A204.1 (cell line): ENCODE measurements around the gene LAMA2.
A peak's percentile ranks its signal among the peaks of the same experiment; 100 is the strongest.

Experiments
- FAIRE-seq: peaks from 2 replicates; lab custom pipeline; 2012; peaks lifted over from hg19 to GRCh38; lab: Jason Lieb, UNC

Gene LAMA2

DNA sequence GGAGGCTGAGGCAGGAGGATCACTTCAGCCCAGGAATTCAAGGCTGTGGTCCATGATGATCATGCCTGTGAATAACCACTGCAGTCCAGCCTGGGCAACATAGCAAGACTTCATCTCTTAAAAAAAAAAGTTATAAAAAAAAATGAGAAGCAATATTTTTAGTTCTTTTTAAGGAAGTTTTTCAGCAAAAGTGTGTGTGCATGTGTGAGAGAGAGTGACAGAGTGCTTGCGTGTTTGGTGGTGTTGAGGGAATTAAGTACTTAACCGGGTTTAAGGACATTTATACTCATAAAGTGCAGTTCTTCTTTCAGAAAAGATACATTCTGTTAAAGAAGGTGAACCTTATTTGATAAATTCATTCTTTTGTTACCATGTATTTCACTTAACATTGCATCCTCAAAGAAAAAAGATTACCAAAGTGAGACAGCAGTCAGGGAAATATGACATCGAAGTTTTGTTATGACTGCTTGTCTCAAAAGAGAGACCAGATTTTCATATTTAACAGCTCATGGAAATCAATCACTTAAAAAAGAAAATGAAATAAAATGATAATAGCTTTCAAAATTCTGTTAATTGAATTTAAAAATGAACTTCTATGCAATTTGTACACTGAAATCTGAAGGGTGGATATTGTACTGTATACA lies 572.3 kb downstream of the LAMA2 start:
- FAIRE-seq: no peak

DNA sequence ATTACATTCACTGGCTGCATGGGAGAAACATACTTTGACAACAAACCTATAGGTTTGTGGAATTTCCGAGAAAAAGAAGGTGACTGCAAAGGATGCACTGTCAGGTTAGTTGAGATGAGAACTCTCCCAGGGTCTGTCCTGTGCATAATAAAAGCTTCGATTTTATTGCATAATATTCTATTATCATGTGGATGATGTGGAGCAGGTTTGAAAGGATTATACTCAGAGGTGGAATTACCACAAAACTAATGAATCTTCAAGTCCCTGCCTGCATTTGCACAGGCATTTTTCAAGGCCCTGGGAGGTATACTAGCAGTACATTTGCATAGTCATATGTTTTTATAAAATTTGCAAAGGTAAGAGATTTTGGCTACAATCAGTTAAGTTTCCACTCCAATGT lies 577.3 kb downstream of the LAMA2 start:
- FAIRE-seq: no peak

DNA sequence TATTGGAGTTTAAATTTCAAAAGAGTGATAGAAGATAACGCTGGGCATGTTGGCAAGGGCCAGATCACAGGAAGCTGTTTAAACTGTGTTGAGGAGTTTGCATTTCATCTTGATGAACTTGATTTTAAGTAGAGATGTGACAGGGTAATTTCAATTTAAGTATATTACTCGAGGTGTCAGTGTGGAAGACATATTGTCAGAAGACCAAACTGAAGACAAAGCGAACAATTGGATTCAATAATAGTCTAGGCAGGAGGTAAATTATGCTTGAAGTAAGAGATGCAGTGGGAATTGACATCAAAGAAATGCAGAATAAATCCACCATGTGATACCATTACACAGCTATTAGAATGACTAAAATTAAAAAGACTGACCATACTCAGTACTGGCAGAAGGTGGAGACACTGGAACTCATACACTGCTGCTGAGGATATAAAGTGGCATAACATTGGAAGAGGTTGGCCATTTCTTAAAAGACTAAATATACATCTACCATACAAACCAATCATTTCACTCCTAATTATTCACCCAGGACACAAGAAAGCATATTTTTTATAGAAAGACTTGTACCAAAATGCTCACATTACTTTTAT lies 586.2 kb downstream of the LAMA2 start:
- peak; percentile 82 for FAIRE-seq

DNA sequence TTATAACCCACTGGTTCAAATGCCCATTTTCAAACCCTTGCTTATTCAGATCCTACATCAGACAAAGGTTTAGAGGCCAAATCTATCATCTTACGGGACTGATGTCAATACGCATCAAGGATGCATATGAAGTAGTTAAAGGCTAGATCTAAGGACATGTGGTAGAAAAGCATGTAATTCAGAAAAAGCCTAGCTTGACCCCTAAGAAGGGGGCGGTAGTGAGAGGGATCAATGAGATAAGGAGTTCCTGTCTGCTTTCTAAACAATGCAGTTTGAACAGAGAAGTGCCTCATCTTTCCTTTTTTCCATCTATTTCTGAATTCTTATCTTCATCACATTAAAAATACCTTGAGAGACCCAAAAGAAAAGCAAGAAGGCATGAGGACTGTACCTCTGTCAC lies 589.3 kb downstream of the LAMA2 start:
- no peak for FAIRE-seq

DNA sequence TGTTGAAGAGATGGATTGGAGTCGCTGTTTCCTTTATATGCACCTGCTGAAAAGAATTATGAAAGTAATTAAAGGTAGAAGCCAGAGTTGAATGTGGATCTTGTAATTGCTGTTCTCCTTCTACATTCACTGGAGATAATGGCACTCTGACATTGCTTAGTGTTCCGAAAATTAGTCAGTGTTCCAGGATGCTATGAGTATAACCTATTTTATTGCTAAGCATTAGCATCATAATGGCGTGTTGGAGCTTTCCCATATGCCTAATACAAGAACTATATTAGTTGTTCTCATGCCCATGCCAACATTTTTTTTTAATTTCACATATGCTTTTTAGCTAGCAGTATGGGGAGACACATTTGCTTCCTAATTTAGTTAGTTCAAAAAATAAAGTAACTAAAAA lies 590.6 kb downstream of the LAMA2 start:
- FAIRE-seq: no peak

DNA sequence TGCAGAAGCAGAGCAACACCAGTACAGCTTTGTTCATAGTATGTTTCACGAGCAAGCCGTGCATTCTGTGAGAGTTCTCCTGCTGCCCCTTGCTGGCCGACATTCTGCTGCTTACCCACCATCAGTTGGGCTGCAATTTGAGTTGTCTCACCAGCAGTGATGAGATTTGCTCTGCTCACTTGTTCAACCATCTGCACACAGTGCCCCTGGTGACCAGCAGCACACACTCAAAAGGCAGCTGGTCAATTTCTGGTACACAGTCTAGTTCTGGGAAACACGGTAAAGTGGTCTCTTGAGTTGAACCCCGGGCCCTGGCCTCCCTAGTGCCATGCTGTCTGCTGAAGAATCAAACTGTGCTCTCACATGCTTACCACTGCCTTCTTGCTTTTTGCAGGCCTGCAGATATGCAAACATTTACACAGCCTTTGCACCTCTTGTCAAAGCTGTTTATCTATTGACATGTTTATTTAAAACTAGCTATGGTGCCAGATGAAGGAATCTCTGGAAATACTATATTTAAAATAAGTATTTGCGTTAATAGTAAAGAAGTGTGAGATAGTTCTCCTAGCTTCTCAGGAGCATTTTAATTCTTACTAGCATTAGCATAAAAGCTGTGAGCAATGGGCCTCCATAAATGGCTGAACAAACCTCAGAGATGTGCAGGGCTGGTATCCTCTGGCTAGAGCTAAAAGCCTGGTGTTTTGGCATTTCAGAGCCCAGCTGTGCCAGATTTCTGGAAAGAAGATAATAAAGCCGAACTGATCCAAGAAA lies 592.7 kb downstream of the LAMA2 start:
- FAIRE-seq: no peak

DNA sequence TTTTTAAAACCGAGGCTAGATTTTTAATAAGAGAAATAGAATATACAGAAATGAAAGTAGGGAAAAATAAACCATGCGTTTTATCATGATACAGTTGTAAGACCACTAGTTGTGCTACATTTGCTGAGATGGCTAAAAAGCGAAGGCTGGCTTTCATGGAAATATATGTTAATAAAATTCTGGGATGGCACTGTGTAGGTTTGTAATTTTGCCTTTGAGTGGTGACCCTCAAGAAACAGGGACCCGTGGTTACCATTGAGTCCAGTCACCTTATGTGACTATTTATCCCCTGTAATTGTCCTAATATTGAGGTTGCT lies 593.3 kb downstream of the LAMA2 start:
- peak; percentile 14 for FAIRE-seq

DNA sequence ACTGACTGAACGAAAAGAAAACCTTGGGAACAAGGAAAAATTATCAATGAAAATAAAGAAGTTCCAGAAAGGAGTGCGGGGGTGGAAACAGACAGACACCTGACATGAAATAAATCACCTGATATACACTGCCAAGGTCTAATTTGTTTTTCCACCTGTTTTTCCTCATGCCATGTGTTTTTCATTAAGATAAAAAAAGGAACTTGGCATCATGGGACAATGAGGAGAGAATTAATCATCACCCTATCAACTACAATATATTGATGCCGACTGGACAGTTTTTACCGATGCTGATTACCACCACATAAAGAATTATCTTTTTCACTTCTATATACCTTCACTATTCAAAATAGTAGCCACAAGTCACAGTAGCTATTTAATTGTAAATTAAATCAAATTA lies 593.9 kb downstream of the LAMA2 start:
- peak; percentile 89 for FAIRE-seq

DNA sequence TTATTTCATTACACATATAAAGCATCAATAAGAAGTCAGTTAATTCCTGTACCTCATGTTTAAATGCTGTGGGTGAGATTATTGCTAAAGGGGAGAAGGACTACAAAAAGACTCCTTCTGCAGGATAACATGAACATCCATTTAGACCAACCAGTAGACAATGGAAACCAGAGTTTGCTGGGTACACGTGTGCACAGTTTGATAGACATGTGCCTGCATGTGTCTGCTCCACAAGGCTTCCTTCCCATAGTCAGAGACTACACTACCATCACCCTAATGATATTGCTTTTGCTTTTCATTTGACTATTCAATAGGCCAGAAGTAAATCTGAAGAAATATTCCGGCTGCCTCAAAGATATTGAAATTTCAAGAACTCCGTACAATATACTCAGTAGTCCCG lies 595.4 kb downstream of the LAMA2 start:
- no peak for FAIRE-seq

DNA sequence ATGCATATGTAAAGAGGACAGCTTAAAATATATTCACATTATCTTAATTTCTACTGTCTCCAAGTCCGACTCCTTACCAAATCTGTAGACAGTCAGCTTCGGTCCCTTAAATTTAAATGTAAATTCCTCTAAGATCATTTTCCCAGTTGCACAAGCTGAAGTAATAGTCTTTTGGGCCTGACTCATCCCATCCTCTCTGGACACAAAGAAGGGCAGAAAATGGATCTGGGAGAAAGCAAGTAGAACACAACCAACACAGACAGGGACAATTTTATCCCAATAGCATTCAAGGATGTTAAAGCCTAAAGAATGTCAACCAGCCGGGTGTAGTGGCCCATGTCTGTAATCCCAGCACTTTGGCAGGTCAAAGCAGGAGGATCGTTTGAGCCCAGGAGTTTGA lies 598.8 kb downstream of the LAMA2 start:
- peak; percentile 68 for FAIRE-seq

DNA sequence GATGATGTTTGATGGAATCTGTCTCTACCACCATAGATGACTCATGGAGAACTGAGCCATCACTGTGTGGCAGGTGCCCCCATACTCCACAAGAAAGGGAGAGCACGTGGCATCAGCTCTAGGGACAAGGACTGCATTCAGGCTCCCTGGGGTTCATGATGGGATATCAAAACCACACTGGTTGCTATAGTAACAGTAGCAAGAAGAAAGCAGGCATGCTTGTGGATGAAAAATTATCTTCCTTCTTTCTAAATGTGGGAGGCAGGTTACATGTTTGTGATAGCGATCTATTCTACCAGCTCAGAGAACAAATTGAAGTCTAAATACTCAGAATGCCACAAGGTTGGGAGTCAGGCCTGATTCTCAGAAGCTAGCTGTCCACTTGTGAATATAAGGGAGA lies 602.8 kb downstream of the LAMA2 start:
- no peak for FAIRE-seq

DNA sequence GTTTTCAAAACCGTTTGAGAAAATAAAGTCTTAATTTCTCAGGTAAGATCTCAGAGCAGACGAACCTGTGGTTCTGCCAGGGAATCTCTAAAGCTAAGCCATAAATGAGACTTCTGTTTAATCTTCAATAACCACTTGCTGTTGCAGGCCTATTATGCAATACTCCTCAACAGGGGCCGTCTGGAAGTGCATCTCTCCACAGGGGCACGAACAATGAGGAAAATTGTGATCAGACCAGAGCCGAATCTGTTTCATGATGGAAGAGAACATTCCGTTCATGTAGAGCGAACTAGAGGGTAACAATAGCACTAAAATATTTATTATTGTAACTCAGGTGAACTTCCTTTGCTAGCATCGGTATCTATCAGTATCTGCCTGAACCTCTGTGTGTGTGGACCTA lies 603.4 kb downstream of the LAMA2 start:
- FAIRE-seq: peak; percentile 98

DNA sequence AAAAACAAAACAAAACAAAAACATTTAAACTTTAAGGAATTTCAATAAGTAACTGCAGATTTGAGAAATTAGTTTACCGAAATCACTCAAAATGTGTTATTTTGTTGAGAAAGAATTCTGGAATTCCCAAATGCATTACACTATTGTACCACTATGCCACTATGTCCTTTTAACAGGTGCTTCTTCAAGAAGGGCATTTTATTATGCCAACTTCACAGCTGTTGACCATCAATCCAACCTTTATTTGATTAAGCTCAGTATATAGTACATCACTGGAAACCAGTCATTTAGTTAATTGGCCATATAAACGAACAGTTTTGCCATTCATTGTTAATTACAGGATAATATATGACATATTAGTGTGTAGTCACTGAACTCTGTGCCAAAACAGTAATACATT lies 605.4 kb downstream of the LAMA2 start:
- peak; percentile 3 for FAIRE-seq

DNA sequence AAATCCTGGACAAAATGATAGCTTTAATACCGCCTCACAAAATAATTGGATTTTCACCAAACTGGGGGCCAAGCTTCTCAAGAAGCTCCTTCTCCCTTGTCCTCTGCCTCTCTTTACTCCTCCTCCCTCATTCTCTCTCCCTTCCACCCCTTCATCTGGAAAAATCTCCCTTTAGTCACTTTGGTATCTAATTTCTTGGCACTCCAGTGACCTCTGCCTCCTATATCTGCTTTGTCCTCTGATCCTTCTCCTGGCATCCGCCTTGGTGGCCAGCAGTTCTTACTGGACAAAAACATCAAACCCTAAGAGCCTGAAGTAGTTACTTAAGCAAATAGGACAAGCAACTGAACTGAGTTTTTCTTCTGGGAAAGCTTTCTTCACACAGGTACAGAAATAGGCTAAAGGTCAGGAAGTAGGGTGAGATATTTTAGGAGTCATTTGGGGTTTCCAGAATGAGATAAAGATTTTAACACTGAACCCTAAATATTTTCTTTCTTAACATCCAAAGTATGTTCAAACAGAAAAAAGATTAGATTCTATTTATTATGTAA lies 606.4 kb downstream of the LAMA2 start:
- FAIRE-seq: no peak

DNA sequence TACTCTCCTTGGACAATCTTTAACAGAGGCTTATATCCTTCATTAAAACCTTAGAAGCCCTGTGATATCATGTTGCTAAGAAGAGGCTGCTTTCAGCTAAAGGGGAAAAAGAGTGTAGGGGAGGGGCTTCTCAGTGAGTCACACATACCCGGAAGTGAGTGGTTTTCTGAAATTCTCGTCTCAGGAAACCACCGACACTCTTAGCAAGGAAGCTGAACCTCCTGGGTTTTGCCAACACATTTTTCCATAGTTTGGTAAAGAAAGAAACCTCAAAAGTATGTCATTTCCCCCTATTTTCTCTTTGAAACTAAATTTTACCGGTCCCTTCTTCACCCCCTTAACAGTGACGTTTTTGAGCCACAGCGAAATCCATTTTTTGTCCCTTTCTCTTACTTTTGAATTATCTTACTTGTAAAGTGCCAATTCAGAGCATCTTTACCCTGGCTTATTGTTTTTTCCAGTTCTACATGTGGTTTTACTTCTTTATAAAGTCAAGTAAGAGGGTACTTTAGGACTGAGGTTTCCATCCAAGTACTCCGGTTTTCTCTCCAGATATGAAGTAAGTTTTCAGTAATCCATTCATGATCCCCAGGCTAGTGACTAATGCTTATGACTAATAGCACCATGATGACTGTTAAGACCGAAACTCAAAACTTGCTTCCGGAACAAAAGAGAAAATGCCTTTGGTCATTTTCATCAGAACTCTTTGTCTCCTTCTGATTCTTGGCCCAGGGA lies 607.8 kb downstream of the LAMA2 start:
- FAIRE-seq: peak; percentile 98

DNA sequence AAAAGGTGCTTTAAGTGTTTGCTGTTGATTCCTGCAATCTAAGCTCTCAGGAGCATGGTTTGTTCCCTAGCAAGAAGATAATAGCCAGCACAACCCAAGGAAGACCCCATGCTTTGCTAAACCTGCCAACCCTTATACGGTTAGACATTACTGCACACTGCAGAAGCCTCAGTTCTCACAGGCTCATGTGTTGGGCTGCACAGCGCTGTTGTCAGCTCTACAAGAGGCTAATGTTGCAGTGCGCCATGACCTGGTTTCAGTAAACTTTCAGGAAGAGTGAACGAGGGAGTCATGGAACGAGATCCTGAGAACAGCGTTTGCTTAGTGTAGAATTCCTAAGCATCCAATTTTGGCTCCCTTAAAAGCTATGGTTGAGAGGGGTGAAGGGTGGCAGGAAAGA lies 608.5 kb downstream of the LAMA2 start:
- no peak for FAIRE-seq

DNA sequence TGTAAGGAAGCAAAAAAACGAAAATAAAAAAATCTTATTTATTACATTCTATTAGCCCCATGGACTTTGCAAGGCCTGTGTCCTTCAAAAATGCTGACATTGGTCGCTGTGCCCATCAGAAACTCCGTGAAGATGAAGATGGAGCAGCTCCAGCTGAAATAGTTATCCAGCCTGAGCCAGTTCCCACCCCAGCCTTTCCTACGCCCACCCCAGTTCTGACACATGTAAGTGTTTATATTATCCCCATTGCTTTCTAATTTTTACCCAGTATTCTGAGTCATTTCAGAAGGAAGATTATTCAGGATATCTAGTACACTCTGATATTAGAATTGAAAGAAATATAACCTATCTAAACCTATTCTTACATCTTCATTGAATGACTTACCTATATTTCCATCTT lies 609.3 kb downstream of the LAMA2 start:
- peak; percentile 9 for FAIRE-seq

DNA sequence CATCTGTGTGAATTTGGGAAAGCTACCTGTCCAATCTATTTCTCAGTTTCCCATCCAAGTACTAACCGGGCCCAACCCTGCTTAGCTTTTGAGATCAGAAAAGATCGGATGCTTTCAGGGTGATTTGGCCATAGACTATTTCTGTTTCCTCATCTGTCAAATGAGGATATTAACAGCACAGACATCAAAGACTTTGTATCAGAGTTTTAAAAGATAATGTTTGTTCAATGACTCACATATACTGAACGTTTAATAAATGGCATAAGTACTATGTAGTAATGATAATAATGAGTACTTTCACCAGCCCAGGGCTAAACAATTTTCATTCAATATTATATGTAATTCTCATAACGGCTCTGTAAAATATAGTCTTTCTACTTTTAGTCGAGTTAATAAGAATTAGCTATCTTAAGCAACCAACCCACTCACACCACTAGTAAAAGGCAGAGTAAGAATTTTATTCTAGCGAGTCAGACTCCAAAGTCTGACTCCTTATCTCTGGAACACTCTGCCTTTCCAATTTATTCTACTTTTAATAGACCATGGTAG lies 610.5 kb downstream of the LAMA2 start:
- peak; percentile 77 for FAIRE-seq

DNA sequence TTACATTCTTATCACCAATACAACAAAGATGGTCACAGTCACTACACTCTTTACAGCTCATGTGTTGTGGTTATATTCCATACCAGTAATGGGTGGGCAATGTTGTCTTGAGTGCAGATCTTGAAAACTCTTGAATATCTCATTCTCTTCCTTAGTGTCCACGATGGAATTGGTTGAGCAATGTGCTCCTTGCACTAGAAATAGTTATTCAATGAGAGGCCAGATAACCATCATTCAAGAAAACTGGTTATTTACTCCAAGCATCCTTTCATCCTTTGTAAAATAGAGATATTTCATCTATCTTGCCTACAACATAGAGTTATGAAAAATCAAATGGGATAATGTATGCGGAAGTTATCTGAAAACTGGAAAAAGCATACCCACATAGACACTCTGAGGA lies 611.2 kb downstream of the LAMA2 start:
- no peak for FAIRE-seq

DNA sequence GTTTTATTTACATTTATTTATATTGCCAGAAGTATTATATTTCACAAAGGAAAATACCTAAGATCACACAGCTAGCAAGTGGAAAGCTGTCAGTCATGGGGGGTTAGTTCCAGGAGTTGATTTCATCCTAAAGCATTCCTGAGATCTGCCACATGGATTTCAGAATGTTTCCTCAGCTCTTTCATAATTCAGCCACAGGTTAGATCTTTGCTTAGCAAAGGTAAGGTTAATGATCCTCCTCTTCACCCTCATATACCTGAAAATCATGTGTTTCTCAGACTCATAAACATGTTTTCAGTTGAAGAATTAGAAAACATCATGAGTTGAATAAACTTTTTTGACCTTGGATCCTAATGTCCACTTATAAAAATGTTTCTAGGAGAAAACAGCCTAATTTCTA lies 611.6 kb downstream of the LAMA2 start:
- FAIRE-seq: peak; percentile 74

DNA sequence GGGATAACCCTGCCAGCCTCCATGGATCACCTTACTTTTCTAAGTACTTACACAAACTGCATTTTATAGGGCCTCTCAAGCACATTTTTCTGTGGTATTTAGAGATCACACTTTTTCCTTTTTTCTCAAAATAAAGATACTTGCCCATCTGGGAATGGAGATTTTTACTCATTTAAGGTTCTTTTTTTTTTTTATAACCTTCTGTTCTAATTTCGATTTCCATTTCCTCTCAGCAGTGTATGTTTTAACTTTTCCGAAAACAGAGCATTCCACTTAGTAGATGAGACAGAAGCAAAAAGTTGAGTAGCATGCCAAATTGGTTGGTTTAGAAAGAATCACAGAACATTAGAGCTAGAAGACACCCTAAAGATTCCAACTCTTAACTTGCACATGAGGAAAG lies 612.7 kb downstream of the LAMA2 start:
- FAIRE-seq: peak; percentile 98
